Endometrial microvascular endothelial cells (primary cell): Measurements from ENCODE around the gene SERPINA6. TPM values are rescaled to one million over a fixed set of nuclear protein-coding genes. Genes with fewer than 3 reads are reported as not detected.
"Not testable (repeated sequence)": the region's sequence is repeated elsewhere in the genome, so short reads cannot be mapped to it uniquely, and the experiment has no call there.

ENCODE experiments used
- in situ Hi-C: cut with HindIII; loops from 2 replicates; pipeline ENCODE4 v1.10.0; 2017; ENCODE audit warnings: low sequenced_read_pairs, low pct_unique_long_range_greater_than_20kb; ENCODE audit errors: inconsistent ontology term
- total RNA-seq: library from RNA; depleted of rRNA; stranded (reverse); fragments of >200 nt; gene quantifications from one replicate; pipeline ENCODE4 v1.2.3, GENCODE V29; 2015; ENCODE audit errors: inconsistent ontology term

Gene SERPINA6
- total RNA-seq, 1 donor from 2014 or later: not detected

- in situ Hi-C loops: no loop called here
Observed at GRCh38 chr14:94269156-94269555, 54.0 kb downstream of the SERPINA6 start.

DNA sequence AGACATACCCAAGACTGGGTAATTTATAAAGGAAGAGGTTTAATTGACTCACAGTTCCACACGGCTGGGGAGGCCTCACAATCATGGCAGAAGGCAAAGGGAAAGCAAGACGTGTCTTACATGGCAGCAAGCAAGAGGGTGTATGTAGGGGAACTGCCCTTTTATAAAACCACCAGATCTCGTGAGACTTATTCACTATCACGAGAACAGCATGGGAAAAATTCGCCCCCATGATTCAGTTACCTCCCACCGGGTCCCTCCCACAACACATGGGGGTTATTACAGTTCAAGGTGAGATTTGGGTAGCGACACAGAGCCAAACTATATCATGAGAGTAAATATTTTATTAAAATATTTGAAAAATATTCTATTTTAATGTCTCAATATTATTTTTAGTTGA lies 54.6 kb downstream of the SERPINA6 start:
- in situ Hi-C loops: not testable (repeated sequence)

GRCh38 chr14:94267352-94267751 lies 55.8 kb downstream of the SERPINA6 start:
- in situ Hi-C loops: no loop called here

- in situ Hi-C loops: not testable (repeated sequence)
Observed at GRCh38 chr14:94264195-94264594, 58.9 kb downstream of the SERPINA6 start.

Other genes with a start within 250 kb of the SERPINA6 start
- gene DDX24, start 242.1 kb downstream of the SERPINA6 start, total RNA-seq: 110 TPM
- 23.3 TPM for gene IFI27L1, start 242.0 kb downstream of the SERPINA6 start, total RNA-seq
- gene IFI27, start 212.6 kb downstream of the SERPINA6 start, total RNA-seq: 1,781 TPM
- 82.9 TPM for gene IFI27L2, start 193.7 kb downstream of the SERPINA6 start, total RNA-seq
- not detected for gene PPP4R4, start 149.0 kb downstream of the SERPINA6 start, total RNA-seq
- not detected for gene SERPINA10, start 30.1 kb downstream of the SERPINA6 start, total RNA-seq
- gene SERPINA2, start 43.4 kb upstream of the SERPINA6 start, total RNA-seq: not detected
- gene SERPINA1, start 65.3 kb upstream of the SERPINA6 start, total RNA-seq: not detected
- not detected for gene SERPINA11, start 129.5 kb upstream of the SERPINA6 start, total RNA-seq
- gene SERPINA9, start 152.9 kb upstream of the SERPINA6 start, total RNA-seq: not detected
- gene SERPINA12, start 186.1 kb upstream of the SERPINA6 start, total RNA-seq: not detected
- gene SERPINA4, start 238.1 kb upstream of the SERPINA6 start, total RNA-seq: not detected